ENCODE measurements around the gene STRN. TPM values are rescaled to one million over a fixed set of nuclear protein-coding genes. Genes with fewer than 3 reads are reported as not detected.

Gene STRN
- total and polyA plus RNA-seq, 8 donors, result 19.5 to 27.3 (median 25.5) TPM

- Histone ChIP-seq H3K27me3 (no peaks in the 10 kb centered on the region), H3K4me1 (no peaks in the 10 kb centered on the region), H3K9me3 (no peaks in the 10 kb centered on the region), H3K36me3 (no peaks in the 10 kb centered on the region), H3K4me3 (no peak overlapping the region), H3K27ac (no peak overlapping the region)
- ATAC-seq, result no peak
- intact Hi-C loops (cut with DNase I), result no loop called here
- no peak for TF ChIP-seq CTCF (IDR thresholded peaks at IDR 0.05)
- DNase-seq, result no peak
Observed at GRCh38 chr2:36801088-36801487, 165.2 kb downstream of the STRN start.

GRCh38 chr2:36800381-36800780 is 166.0 kb downstream of the STRN start:
- DNase-seq (no peak), ATAC-seq (no peak)
- Histone ChIP-seq H3K27ac (no peak overlapping the region), H3K36me3 (no peaks in the 10 kb centered on the region), H3K9me3 (no peaks in the 10 kb centered on the region), H3K4me3 (no peak overlapping the region), H3K27me3 (no peaks in the 10 kb centered on the region), H3K4me1 (no peaks in the 10 kb centered on the region)
- intact Hi-C loops (cut with DNase I), result no loop called here
- TF ChIP-seq CTCF (IDR thresholded peaks at IDR 0.05), result no peak

- H3K4me3 ChIP-seq, result no peak overlapping the region
- DNase-seq (no peak), ATAC-seq (no peak)
- intact Hi-C loops (cut with DNase I), result no loop called here
- H3K36me3 ChIP-seq, result no peaks in the 10 kb centered on the region
- no peaks in the 10 kb centered on the region for H3K4me1 ChIP-seq
- no peaks in the 10 kb centered on the region for H3K9me3 ChIP-seq
- TF ChIP-seq CTCF (IDR thresholded peaks at IDR 0.05), result no peak
- no peak overlapping the region for H3K27ac ChIP-seq
- no peaks in the 10 kb centered on the region for H3K27me3 ChIP-seq
Observed at GRCh38 chr2:36798724-36799123, 167.6 kb downstream of the STRN start.

GRCh38 chr2:36797324-36798070 is 168.8 kb downstream of the STRN start:
- no peak overlapping the region for H3K4me3 ChIP-seq
- H3K4me1 ChIP-seq, result no peaks in the 10 kb centered on the region
- no peak for ATAC-seq
- intact Hi-C loops (cut with DNase I), result no loop called here
- H3K27me3 ChIP-seq, result no peaks in the 10 kb centered on the region
- no peak overlapping the region for H3K27ac ChIP-seq
- TF ChIP-seq CTCF (IDR thresholded peaks at IDR 0.05), result no peak
- H3K36me3 ChIP-seq, result no peaks in the 10 kb centered on the region
- H3K9me3 ChIP-seq, result no peaks in the 10 kb centered on the region
- no peak for DNase-seq

Other genes with a start within 250 kb of the STRN start
- 10 to 100 TPM; 21.8 to 23.2 TPM for gene HEATR5B, start 117.8 kb upstream of the STRN start, total RNA-seq
- 10 to 100 TPM; 25.1 to 33.7 (median 27.2) TPM for gene HEATR5B, start 117.8 kb upstream of the STRN start, polyA plus RNA-seq (ENCODE audit: insufficient read length in 6 of 6)
- 1 to 10 TPM; 7.8 to 8.1 TPM for gene GPATCH11, start 118.0 kb upstream of the STRN start, total RNA-seq
- 10 to 100 TPM; 10.3 to 13.0 (median 12.1) TPM for gene GPATCH11, start 118.0 kb upstream of the STRN start, polyA plus RNA-seq (ENCODE audit: insufficient read length in 6 of 6)
- 10 to 100 TPM; 53.3 to 54.2 TPM for gene EIF2AK2, start 190.4 kb upstream of the STRN start, total RNA-seq
- 10 to 100 TPM; 36.1 to 39.3 (median 37.3) TPM for gene EIF2AK2, start 190.4 kb upstream of the STRN start, polyA plus RNA-seq (ENCODE audit: insufficient read length in 6 of 6)
- not detected for gene SULT6B1, start 222.1 kb upstream of the STRN start, total RNA-seq
- gene SULT6B1, start 222.1 kb upstream of the STRN start, polyA plus RNA-seq (ENCODE audit: insufficient read length in 6 of 6), result 1 to 10 TPM in 1 of 6 donors, not detected in 5; 1.5 TPM
- 10 to 100 TPM; 33.1 to 38.8 TPM for gene CEBPZOS, start 230.0 kb upstream of the STRN start, total RNA-seq
- 10 to 100 TPM; 47.2 to 54.3 (median 52.1) TPM for gene CEBPZOS, start 230.0 kb upstream of the STRN start, polyA plus RNA-seq (ENCODE audit: insufficient read length in 6 of 6)